ENCODE results near the gene TDRD12.

DNA sequence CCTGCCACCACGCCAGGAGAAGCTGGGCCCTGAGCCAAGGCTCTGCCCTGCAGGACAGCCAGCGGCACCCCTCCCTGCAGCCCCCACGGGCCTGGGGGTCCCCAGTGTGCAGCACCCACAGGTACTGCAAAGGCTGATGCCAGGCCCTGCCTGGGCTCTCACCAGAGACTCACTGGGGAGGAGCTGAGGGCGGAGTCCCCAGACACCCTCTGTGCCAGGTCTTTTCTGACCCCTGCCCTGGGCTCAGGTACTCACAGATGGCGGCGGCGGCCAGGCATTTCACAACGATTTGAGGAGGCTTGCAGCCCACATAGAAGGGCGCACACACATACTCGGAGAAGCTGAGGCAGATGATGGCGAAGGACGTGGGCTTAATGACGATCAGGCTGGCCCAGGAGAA, 144.3 kb downstream of the TDRD12 start:
- TF ChIP-seq ZNF274 (IDR thresholded peaks at IDR 0.05; ENCODE audit: low read depth, low read length) (no peak), YY1 (IDR thresholded peaks at IDR 0.05; ENCODE audit: insufficient read depth, insufficient read length) (no peak)

Data from NT2/D1 (cell line).